HG03108 (cell line): ENCODE data around the gene KDSR.
A peak's percentile ranks its signal among the peaks of the same experiment; 100 is the strongest.

Experiments
- ATAC-seq: cut with Tn5 transposase; IDR thresholded peaks from one replicate; pipeline ENCODE4 v1.9.1; 2021; ENCODE audit warnings: moderate library complexity; ENCODE audit not compliant: unreplicated experiment

The KDSR gene

GRCh38 chr18:63322206-63322605 lies 44.8 kb downstream of the KDSR start:
- no peak for ATAC-seq

- ATAC-seq, result no peak
Observed at GRCh38 chr18:63321291-63321690, 45.7 kb downstream of the KDSR start.

- no peak for ATAC-seq
Observed at GRCh38 chr18:63320975-63321265, 46.1 kb downstream of the KDSR start.

- ATAC-seq, result peak; percentile 39
Observed at GRCh38 chr18:63320123-63320974, 46.7 kb downstream of the KDSR start.

GRCh38 chr18:63319383-63320122 lies 47.5 kb downstream of the KDSR start, which contains the start of gene BCL2:
TSS of gene BCL2 (minus strand) at chr18:63319769.
- no peak for ATAC-seq

GRCh38 chr18:63318889-63319382 lies 48.1 kb downstream of the KDSR start:
- ATAC-seq, result no peak

- peak; percentile 37 for ATAC-seq
Observed at GRCh38 chr18:63317982-63318888, 48.8 kb downstream of the KDSR start.

- ATAC-seq, result no peak
Observed at GRCh38 chr18:63317556-63317946, 49.5 kb downstream of the KDSR start.

GRCh38 chr18:63316612-63317555 lies 50.1 kb downstream of the KDSR start:
- no peak for ATAC-seq

GRCh38 chr18:63315876-63316275 lies 51.1 kb downstream of the KDSR start:
- ATAC-seq, result no peak

- ATAC-seq, result no peak
Observed at GRCh38 chr18:63315131-63315662, 51.8 kb downstream of the KDSR start.

GRCh38 chr18:63314062-63314790 lies 52.8 kb downstream of the KDSR start:
- no peak for ATAC-seq

- ATAC-seq, result no peak
Observed at GRCh38 chr18:63313396-63313917, 53.5 kb downstream of the KDSR start.

GRCh38 chr18:63312737-63313395 lies 54.1 kb downstream of the KDSR start:
- peak; percentile 27 for ATAC-seq

GRCh38 chr18:63312019-63312409 lies 55.0 kb downstream of the KDSR start:
- no peak for ATAC-seq

- peak; percentile 70 for ATAC-seq
Observed at GRCh38 chr18:63311118-63312018, 55.6 kb downstream of the KDSR start.

- ATAC-seq, result no peak
Observed at GRCh38 chr18:63309422-63309821, 57.6 kb downstream of the KDSR start.
